Measurements from ENCODE around the gene NRG4. TPM values are rescaled to one million over a fixed set of nuclear protein-coding genes. Genes with fewer than 3 reads are reported as not detected.

The NRG4 gene
- polyA plus RNA-seq, 6 donors from 2014 or later = not detected

DNA sequence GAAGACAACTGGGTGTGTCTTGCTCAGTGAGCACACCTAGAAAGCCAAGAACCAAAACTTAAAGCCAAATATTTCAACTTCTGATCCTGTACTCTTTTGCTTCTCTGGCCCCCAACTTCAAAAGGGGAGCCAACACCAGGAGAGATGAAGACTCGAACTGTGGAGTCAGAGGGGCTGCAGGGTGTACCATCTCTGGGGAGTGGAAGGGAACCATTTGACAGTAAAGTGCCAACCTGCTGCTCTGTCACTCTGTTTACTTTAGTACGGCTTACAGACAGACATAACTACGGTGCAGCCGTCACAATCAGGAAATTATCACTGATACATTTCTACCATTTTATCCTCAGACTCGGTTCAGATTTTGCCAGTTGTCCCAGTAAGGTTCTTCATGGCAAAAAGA, 107.0 kb downstream of the NRG4 start:
- ATAC-seq (ENCODE audit: low read depth in 2 of 2) (no peak), DNase-seq (no peak)
- no peaks in the 10 kb centered on the region for H3K27me3 Mint-ChIP-seq
- H3K36me3 Mint-ChIP-seq = peaks cover 10 to 15% of the 10 kb centered on the region in 2 donors
- no peaks in the 10 kb centered on the region for H3K9me3 Mint-ChIP-seq
- peaks cover 25 to 39% (median 25%) of the 10 kb centered on the region in 3 donors for H3K4me1 Mint-ChIP-seq
- H3K27ac Mint-ChIP-seq = peak overlapping the region; percentile 33 to 95 (median 62)
- H3K4me3 Mint-ChIP-seq = peak overlapping the region; percentile 71 to 99 (median 94)

DNA sequence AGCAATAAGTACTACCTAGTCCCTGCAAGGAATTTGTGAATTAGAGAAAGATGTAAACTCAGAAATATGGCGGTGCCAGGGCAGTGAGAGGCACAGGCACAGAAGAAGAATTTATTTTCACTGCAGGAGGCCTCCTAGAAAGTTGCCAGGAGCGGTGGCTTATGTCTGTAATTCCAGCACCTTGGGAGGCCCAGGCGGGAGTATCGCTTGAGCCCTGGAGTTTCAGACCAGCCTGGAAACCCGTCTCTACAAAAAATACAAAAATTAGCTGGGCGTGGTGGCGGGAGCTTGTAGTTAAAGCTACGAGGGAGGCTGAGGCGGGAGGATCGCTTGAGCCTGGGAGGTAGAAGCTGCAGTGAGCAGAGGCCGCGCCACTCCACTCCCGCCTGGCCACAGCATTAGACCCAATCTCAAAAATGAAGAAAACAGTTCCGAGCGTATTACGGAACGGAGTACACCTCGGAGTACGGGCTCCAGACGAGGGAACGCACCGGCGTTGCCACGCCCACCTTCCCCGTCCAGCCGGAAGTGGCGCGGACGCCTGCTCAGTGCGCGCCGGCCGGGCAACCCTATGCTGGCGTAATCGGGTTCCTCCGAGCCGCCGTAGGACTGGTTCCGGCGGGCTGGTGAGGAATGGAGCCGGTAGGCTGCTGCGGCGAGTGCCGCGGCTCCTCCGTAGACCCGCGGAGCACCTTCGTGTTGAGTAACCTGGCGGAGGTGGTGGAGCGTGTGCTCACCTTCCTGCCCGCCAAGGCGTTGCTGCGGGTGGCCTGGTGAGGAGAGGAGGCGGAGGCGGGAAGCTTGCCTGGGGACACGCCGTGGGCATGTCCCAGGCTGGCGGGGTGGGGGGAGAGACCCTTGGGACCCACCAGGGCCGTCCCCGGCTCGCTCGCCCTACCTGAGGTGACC, 108.6 kb downstream of the NRG4 start, which contains the start of gene FBXO22:
Gene FBXO22 (plus strand): TSS at position 548 of the 909 bp plus-strand sequence. CDS start 86 bp downstream, at position 634.
- Mint-ChIP-seq H3K36me3 (no peaks in the 10 kb centered on the region), H3K9me3 (no peaks in the 10 kb centered on the region), H3K4me3 (peak within 1 kb of the TSS; percentile 92 to 99 (median 98)), H3K27me3 (no peaks in the 10 kb centered on the region), H3K4me1 (peaks cover 11 to 36% (median 12%) of the 10 kb centered on the region in 3 donors), H3K27ac (peak within 1 kb of the TSS; percentile 95 to 99 (median 98))
- DNase-seq (peak; percentile 90), ATAC-seq (ENCODE audit: low read depth in 2 of 2) (peak; percentile 91 to 93)

DNA sequence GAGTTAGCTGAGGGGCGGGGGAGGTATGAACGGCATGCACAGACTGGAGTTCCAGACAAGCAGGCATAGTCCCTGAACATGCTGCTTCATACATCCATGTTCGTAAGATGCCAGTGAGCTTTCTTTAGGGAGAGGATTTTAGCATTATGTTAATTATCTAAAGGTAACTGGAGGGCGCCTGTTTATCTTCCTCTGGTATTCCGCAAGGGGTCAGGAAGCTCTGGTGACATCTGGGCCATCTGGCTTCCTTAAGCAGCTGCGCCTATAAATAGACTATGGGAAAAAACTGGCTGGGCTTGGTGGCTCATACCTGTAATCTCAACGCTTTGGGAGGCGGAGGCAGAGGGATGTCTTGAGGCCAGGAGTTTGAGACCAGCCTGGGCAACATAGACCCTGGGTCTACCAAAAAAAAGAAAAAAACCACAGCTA, 110.1 kb downstream of the NRG4 start:
- DNase-seq (no peak), ATAC-seq (ENCODE audit: low read depth in 2 of 2) (no peak)
- Mint-ChIP-seq H3K27me3 (no peaks in the 10 kb centered on the region), H3K4me3 (peak overlapping the region; percentile 61 to 99 (median 88)), H3K27ac (peak overlapping the region in 3 of 6 donors; percentile 32 to 95 (median 63)), H3K9me3 (no peaks in the 10 kb centered on the region), H3K4me1 (peaks cover 11 to 36% (median 12%) of the 10 kb centered on the region in 3 donors), H3K36me3 (no peaks in the 10 kb centered on the region)

DNA sequence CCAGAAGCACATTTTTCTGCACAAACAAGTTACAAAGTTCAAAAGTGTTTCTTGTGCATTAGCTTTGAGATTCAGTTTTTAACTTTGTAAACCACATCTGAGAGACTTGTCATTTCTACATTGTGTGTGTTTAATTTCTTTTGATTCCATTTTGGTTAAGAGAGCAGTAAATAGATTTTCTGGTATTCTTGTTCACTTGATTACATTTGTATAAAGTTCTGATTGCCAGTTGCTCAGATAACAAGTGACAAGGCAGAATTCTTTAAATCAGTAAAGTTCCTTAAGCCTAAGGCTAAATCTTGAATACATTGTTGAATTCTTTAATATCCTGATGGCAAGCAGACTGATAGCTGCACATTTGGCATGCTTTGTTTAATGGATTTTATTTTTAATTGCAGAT, 111.6 kb downstream of the NRG4 start:
- Mint-ChIP-seq H3K27ac (peak overlapping the region in 1 of 6 donors; percentile 49), H3K27me3 (no peaks in the 10 kb centered on the region), H3K36me3 (no peaks in the 10 kb centered on the region), H3K9me3 (no peaks in the 10 kb centered on the region), H3K4me3 (peak overlapping the region in 2 of 8 donors; percentile 19 to 28), H3K4me1 (peaks cover 11 to 30% (median 12%) of the 10 kb centered on the region in 3 donors)
- DNase-seq (no peak), ATAC-seq (ENCODE audit: low read depth in 2 of 2) (no peak)

DNA sequence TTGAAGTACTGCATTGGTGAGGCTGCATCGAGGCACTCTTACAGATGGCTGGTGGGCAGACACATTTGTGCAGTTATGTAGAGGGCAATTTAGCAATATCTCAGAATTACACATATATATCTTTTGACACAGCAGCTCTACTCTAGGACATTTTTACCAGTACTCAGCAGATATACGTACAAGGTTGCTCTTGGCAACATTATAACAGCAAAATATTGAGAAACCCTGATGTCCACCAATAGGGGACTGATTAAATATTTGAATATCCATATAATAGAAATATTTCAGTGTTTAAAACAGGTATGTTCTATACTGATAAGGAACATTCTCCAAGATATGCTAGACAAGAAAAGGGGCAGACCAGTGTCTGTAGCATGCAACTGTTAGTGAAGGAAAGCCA, 116.5 kb downstream of the NRG4 start:
- Mint-ChIP-seq H3K4me3 (no peak overlapping the region), H3K27ac (no peak overlapping the region), H3K4me1 (no peaks in the 10 kb centered on the region), H3K9me3 (no peaks in the 10 kb centered on the region), H3K36me3 (peaks cover 0 to 9% of the 10 kb centered on the region in 2 donors), H3K27me3 (no peaks in the 10 kb centered on the region)
- ATAC-seq (ENCODE audit: low read depth in 2 of 2) = no peak
- no peak for DNase-seq

DNA sequence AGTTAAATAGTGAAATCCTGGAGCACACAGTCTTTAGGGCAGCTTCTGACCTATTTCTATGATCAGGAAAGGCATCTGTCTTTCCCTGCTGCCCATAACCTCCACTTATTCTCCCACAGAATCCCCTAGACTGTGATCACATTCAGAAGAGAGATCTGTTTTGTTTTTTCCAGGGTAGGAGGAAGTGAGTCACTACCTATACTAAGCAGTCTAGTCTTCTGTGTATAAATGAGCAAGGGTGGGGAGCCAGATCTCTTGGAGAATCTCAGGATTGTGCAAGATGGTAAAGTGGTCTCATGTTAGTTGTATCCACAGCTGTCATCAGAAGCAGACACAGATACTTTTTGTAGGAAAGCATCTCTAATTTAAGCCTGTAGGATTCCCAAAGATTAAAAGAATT, 120.3 kb downstream of the NRG4 start:
- no peak overlapping the region for H3K4me3 Mint-ChIP-seq
- no peak for DNase-seq
- no peak for ATAC-seq (ENCODE audit: low read depth in 2 of 2)
- no peaks in the 10 kb centered on the region for H3K27me3 Mint-ChIP-seq
- no peaks in the 10 kb centered on the region for H3K9me3 Mint-ChIP-seq
- H3K36me3 Mint-ChIP-seq = peaks cover 7 to 18% of the 10 kb centered on the region in 2 donors
- H3K27ac Mint-ChIP-seq = no peak overlapping the region
- no peaks in the 10 kb centered on the region for H3K4me1 Mint-ChIP-seq

Other genes with a start within 250 kb of the NRG4 start
- gene UBE2Q2, start 169.0 kb downstream of the NRG4 start, polyA plus RNA-seq (ENCODE audit: low read depth in 6 of 6) = 10 to 100 TPM; 10.9 to 18.1 (median 13.4) TPM
- gene FBXO22, start 108.5 kb downstream of the NRG4 start, polyA plus RNA-seq (ENCODE audit: low read depth in 6 of 6) = 10 to 100 TPM in 5 of 6 donors, 1 to 10 TPM in 1; 6.6 to 18.8 (median 16.4) TPM
- under 1 TPM in 1 of 6 donors, not detected in 5; 0.14 TPM for gene TMEM266, start 47.6 kb upstream of the NRG4 start, polyA plus RNA-seq (ENCODE audit: low read depth in 6 of 6)